GM12891 (cell line): ENCODE results near the gene GNS.

ENCODE experiments used
- POLR2A ChIP-seq: IDR thresholded peaks from 2 replicates; pipeline ENCODE4 v1.6.1; 2011; ENCODE audit warnings: low read depth, low read length, control low read depth
- POLR2AphosphoS5 ChIP-seq: IDR thresholded peaks from 2 replicates; pipeline ENCODE4 v1.6.1; 2011; ENCODE audit warnings: low read depth, low read length, control low read depth
- POU2F2 ChIP-seq: IDR thresholded peaks from 2 replicates; pipeline ENCODE4 v1.6.1; 2011; ENCODE audit warnings: low read depth, mild to moderate bottlenecking, control low read depth, low read length, moderate library complexity
- SPI1 ChIP-seq: IDR thresholded peaks from 2 replicates; pipeline ENCODE4 v1.6.1; 2011; ENCODE audit warnings: low read depth, low read length, control low read depth
- TAF1 ChIP-seq: IDR thresholded peaks from 2 replicates; pipeline ENCODE4 v1.6.1; 2011; ENCODE audit warnings: low read depth, low read length, control low read depth

DNA sequence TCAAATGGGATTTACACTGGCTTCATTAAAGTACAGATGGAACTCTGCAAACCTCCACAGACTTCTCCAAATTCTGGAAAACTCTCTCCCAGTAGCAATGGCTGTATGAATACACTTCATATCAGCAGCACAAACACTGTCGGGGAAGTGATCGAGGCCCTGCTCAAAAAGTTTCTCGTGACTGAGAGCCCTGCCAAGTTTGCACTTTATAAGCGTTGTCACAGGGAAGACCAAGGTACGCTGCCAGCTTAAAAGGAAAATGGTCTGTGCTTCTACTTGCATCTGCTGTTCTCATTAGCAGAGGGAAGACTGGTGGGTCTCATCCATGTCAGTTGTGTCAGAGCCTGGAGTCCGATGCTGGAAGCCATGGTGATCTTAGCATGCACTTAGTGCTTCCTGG, 71.0 kb downstream of the GNS start:
- no peak for TF ChIP-seq POLR2A
- no peak for TF ChIP-seq POLR2AphosphoS5
- TF ChIP-seq TAF1, result no peak
- no peak for TF ChIP-seq POU2F2
- no peak for TF ChIP-seq SPI1
